Naive thymus-derived CD8-positive, alpha-beta T cell (primary cell): Measurements from ENCODE around the gene TEAD3. TPM values are rescaled to one million over a fixed set of nuclear protein-coding genes. Genes with fewer than 3 reads are reported as not detected.

Source experiments
- ATAC-seq, 2 donors: fragments of 150-1000 bp; cut with Tn5 transposase in 1 of 2; sonication (Bioruptor Pico), chemical (Tn5 transposase) in 1 of 2; 1 replicate in 1 of 2; 2 replicates in 1 of 2; pipeline ENCODE4 v1.10.0; 2021; ENCODE audit warnings: mild to moderate bottlenecking in 2 of 2, moderate library complexity in 2 of 2
- POLR2A ChIA-PET: fragments of 350-600 bp; sonication (Branson Sonifier 250); formaldehyde crosslinking; loops from one replicate; lab custom pipeline; 2021; ENCODE audit warnings: antibody characterized with exemption; lab: Charles Lee
- DNase-seq, 10 donors: peaks; one replicate each; pipeline versions ENCODE4 v3.0.0 to v3.0.0-alpha.2; 2020 to 2022
- H3K27ac Mint-ChIP-seq, 10 donors: one replicate each; pipeline ENCODE4 v1.8.0; 2020 to 2022; ENCODE audit warnings: mild to moderate bottlenecking in 10 of 10, mixed read lengths in 10 of 10, moderate library complexity in 4 of 10, inconsistent platforms in 1 of 10
- H3K27me3 Mint-ChIP-seq, 5 donors: one replicate each; pipeline ENCODE4 v1.8.0; 2021 to 2022; ENCODE audit warnings: mixed read lengths in 5 of 5
- H3K36me3 Mint-ChIP-seq, 3 donors: one replicate each; pipeline ENCODE4 v1.8.0; 2020 to 2022; ENCODE audit warnings: mixed read lengths in 3 of 3, mild to moderate bottlenecking in 2 of 3, inconsistent platforms in 1 of 3
- H3K4me1 Mint-ChIP-seq, 4 donors: one replicate each; pipeline ENCODE4 v1.8.0; 2021 to 2022; ENCODE audit warnings: mixed read lengths in 4 of 4
- H3K4me3 Mint-ChIP-seq, 10 donors: one replicate each; pipeline ENCODE4 v1.8.0; 2020 to 2022; ENCODE audit warnings: mild to moderate bottlenecking in 10 of 10, mixed read lengths in 10 of 10, moderate library complexity in 6 of 10, inconsistent platforms in 1 of 10
- H3K9me3 Mint-ChIP-seq, 9 donors: one replicate each; pipeline ENCODE4 v1.8.0; 2020 to 2022; ENCODE audit warnings: mixed read lengths in 9 of 9, mild to moderate bottlenecking in 3 of 9, inconsistent platforms in 1 of 9, moderate library complexity in 1 of 9
- polyA plus RNA-seq, 3 donors: library from polyadenylated mRNA; unstranded; fragments of 300-500 nt; fragmentation: Illumina TruSeq; gene quantifications; one replicate each; pipeline ENCODE4 v1.2.3, GENCODE V29; 2021
- total RNA-seq, 8 experiments: library from RNA in 2 of 8; stranded (reverse) in 2 of 8; gene quantifications; one replicate each; pipeline ENCODE4 v1.2.3 and lab custom pipeline; 2021 to 2026

Gene TEAD3
- total and polyA plus RNA-seq, 5 experiments from 2014 or later = 0.05 to 0.58 (median 0.16) TPM

- Mint-ChIP-seq H3K4me3 (peak overlapping the region in 1 of 10 donors; percentile 62), H3K36me3 (no peaks in the 10 kb centered on the region), H3K4me1 (peaks cover 7 to 30% (median 16%) of the 10 kb centered on the region in 4 donors), H3K9me3 (no peaks in the 10 kb centered on the region), H3K27me3 (no peaks in the 10 kb centered on the region), H3K27ac (peak overlapping the region in 1 of 10 donors; percentile 68)
- POLR2A ChIA-PET = interaction anchor here (0.6 to 1.1 kb wide), 4 partner anchors 8 to 32 kb away, joined by 3 to 4 read pairs (median 4); partner anchors contain the start of gene RPL10A
- ATAC-seq (peak; percentile 20 to 47), DNase-seq (peak in 1 of 10 donors; percentile 39)
Observed at GRCh38 chr6:35489995-35490791, 6.7 kb downstream of the TEAD3 start.

- POLR2A ChIA-PET = interaction anchor here (1.1 kb wide), 1 partner anchor 22 kb away, joined by 4 read pairs; the partner anchor contains the start of gene RPL10A
- H3K4me1 Mint-ChIP-seq = peaks cover 6 to 22% (median 14%) of the 10 kb centered on the region in 4 donors
- DNase-seq = no peak
- H3K27ac Mint-ChIP-seq = no peak overlapping the region
- H3K4me3 Mint-ChIP-seq = no peak overlapping the region
- no peak for ATAC-seq
- no peaks in the 10 kb centered on the region for H3K9me3 Mint-ChIP-seq
- H3K27me3 Mint-ChIP-seq = no peaks in the 10 kb centered on the region
- H3K36me3 Mint-ChIP-seq = no peaks in the 10 kb centered on the region
Observed at GRCh38 chr6:35489066-35489465, 7.8 kb downstream of the TEAD3 start.

DNA sequence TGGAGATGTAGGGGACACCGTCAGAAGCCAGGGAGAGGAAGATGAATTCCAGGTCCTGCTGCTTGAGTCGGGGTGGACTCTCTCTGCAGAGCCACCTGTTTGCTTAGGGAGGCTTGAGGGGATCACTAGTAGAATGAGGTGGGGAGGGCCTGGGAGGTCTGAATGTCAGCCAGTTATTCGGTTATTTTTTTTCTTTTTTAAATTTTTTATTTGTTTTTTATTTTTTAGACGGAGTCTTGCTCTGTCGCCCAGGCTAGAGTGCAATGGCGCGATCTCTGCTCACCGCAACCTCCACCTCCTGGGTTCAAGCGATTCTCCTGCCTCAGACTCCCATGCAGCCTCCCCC lies 8.4 kb downstream of the TEAD3 start:
- H3K4me3 Mint-ChIP-seq = no peak overlapping the region
- H3K27me3 Mint-ChIP-seq = no peaks in the 10 kb centered on the region
- no peak for ATAC-seq
- H3K36me3 Mint-ChIP-seq = no peaks in the 10 kb centered on the region
- no peak for DNase-seq
- POLR2A ChIA-PET = no interaction called here
- no peak overlapping the region for H3K27ac Mint-ChIP-seq
- no peaks in the 10 kb centered on the region for H3K9me3 Mint-ChIP-seq
- H3K4me1 Mint-ChIP-seq = peaks cover 3 to 18% (median 12%) of the 10 kb centered on the region in 4 donors

DNA sequence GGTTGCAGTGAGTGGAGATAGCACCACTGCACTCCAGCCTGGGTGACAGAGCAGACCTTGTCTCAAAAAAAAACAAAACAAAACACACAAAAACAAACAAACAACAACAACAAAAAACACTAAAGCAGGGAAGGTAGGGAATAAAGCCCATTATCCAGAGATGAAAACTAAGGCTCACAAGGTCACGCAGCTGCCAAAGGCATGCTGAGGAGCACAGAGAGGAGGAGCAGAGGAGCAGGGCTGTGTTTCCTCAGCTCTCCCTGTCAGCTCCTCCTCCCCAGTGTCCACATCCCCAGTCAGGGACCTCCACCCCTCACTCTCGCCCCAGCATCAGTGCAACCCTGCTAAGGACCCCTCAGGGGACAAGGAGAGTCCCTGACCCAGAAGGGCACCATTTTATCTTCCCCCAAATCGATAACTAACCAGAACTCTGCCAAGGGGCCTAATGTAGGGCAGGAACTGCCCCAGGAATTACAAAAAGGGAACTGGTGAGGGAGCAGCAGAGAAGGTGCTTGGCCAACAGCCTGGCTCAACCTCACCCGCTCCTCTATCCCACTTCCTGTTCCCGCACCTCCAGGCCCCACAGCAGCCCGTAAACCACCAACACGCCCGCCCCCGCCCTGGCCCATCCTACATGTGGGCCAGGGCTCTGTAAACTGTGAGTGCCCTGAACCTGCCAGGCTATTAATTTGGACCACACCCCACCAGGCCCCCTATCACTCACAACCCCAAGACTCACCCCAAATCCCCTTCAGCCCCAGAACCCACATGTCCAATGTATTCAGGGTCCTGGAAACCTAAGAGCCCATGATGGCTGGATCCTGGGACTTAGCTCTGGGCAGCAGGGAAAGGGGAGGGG lies 9.0 kb downstream of the TEAD3 start:
- H3K27me3 Mint-ChIP-seq = no peaks in the 10 kb centered on the region
- H3K9me3 Mint-ChIP-seq = no peaks in the 10 kb centered on the region
- no peaks in the 10 kb centered on the region for H3K36me3 Mint-ChIP-seq
- no peak for ATAC-seq
- no peak for DNase-seq
- POLR2A ChIA-PET = interaction anchor here (0.6 to 1.0 kb wide), 2 partner anchors 9 to 190 kb away, joined by 3 read pairs; partner anchors contain the start of gene DEF6
- H3K4me3 Mint-ChIP-seq = no peak overlapping the region
- H3K27ac Mint-ChIP-seq = peak overlapping the region in 2 of 10 donors; percentile 21 to 28
- H3K4me1 Mint-ChIP-seq = peaks cover 3 to 16% (median 11%) of the 10 kb centered on the region in 4 donors

DNA sequence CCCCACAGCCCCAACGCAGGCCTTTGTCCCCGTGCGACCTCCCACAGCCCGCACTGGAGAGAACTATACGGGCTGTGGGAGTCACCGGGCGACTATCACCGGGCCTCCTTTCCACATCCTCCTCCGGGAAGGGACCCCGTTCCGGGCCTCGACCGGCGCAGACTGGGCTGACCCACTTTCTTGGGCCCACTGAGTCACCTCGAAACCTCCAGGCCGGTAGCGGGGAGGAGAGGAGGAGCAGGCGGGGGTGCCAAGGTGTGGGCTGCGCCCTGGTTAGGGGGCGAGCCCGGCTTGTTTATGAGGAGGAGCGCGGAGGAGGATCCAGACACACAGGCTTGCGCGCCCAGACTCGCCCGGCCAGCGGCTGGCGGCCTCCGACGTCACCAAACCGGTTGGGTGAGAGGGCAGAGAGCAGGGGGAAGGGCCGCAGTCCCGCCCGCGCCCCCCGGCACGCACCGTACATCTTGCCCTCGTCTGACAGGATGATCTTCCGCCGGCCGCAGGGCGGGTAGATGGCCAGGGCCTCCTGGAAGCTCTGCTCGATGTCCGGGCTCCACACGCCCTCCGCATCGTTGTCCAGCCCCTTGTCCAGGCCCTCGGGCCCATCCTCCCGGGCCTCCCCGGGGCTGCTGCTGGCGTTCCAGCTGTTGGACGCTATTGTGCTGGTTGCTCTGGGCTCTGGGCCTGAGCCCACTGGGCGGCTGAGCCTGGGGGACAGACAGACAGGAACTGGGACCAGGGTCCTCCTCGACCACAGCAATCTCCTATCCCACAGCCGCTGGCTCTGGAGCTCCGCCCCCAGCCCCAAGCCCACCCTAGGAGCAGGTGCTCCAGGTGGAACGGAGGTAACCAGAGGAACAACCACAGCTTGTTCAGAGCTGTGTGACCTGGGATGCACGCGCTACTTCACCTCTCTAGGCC lies 10.6 kb downstream of the TEAD3 start:
- Mint-ChIP-seq H3K36me3 (no peaks in the 10 kb centered on the region), H3K4me3 (no peak overlapping the region), H3K9me3 (no peaks in the 10 kb centered on the region), H3K27ac (no peak overlapping the region), H3K27me3 (no peaks in the 10 kb centered on the region), H3K4me1 (peaks cover 1 to 9% (median 7%) of the 10 kb centered on the region in 4 donors)
- POLR2A ChIA-PET = interaction anchor here (1.0 kb wide), 2 partner anchors 11 to 188 kb away, joined by 3 read pairs; partner anchors contain the start of gene DEF6
- DNase-seq (no peak), ATAC-seq (no peak)

DNA sequence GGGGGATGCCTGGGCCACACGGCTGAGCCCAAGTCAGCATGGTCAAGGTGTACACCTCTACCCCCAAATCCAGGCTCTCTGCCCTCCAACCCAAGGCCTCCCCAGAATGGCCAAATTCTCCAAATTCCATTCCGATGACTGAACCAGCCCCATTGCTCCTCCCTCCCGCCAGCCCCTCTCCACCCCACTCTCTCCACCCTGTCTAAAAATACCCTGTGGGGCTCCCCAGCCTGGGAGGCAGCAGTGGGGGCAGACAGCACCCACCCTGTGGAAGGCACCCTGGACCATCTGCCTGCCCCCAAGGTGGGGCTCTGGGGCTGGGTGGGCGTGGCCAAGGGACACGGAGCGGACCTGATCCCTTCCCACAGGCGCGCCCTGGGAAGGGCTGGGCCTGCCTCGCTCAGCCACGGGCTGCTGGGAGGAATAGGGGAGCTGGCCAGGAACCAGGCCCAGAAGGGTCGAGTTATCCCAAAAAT lies 11.4 kb downstream of the TEAD3 start:
- H3K9me3 Mint-ChIP-seq = no peaks in the 10 kb centered on the region
- no peaks in the 10 kb centered on the region for H3K27me3 Mint-ChIP-seq
- no peak overlapping the region for H3K4me3 Mint-ChIP-seq
- no peak for ATAC-seq
- H3K4me1 Mint-ChIP-seq = peaks cover 0 to 5% (median 3%) of the 10 kb centered on the region in 4 donors
- POLR2A ChIA-PET = no interaction called here
- H3K36me3 Mint-ChIP-seq = no peaks in the 10 kb centered on the region
- no peak for DNase-seq
- H3K27ac Mint-ChIP-seq = no peak overlapping the region

DNA sequence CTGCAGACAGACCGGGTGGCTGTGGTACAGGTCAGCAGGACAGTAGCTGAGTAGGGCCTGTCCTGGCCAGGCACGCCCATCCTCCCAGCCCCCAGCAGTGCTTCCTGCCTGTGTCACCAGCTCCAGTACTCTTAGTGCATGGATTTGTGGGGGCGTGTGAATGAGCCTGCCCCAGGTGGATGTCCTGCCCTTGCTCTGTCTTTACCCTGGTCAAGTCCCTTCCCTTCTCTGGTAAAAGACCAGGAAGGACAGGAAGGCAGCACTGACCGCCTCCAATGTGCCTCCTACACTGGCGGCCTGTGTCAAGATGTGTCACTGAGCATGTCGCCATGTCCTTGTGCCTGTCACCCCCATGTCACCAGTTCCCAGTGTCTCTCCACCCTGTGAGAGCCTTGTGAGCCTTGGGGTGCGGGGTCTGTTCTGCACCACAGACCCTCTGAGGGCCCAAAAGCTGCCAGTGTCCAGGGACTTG lies 11.9 kb downstream of the TEAD3 start:
- Mint-ChIP-seq H3K36me3 (no peaks in the 10 kb centered on the region), H3K9me3 (no peaks in the 10 kb centered on the region), H3K27me3 (no peaks in the 10 kb centered on the region), H3K27ac (no peak overlapping the region), H3K4me3 (no peak overlapping the region), H3K4me1 (peaks cover 0 to 4% (median 1%) of the 10 kb centered on the region in 4 donors)
- POLR2A ChIA-PET = no interaction called here
- ATAC-seq (no peak), DNase-seq (no peak)

DNA sequence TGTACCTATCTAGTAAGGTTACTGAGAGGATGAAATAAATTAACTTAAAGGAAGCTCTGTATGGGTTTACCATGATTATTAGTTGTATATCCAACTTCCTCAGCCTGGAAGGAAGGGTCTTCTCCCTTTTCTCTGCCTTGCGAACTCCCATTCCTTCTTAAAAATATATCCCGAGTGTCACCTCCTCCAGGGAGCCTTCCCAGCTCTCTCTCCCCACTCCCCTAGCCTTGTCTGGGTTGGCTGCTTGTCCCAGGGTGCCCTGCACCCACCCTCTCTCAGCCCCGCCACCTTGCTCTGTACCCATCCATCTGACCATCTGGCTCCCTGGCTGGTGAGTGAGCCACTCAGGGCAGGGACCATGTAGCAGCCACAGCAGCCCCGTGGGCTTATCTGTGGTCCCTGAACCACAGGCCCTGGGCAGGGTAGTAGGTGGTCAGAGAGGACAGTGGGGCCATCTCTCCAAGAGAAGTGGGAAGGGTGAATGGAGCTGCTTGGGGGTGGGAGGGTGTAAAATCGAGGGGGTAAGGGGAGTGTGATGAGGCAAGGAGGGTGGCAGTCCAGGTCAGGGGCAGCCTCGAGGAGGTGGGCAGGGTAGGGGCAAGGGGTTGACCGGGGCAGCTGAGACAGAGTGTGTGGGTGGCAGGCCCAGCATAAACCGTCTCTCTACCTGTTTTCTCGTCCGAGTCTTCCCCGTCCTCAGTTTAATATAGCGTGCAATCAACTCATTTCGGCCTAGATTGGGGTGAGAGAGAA lies 12.8 kb downstream of the TEAD3 start:
- POLR2A ChIA-PET = no interaction called here
- Mint-ChIP-seq H3K36me3 (no peaks in the 10 kb centered on the region), H3K27ac (no peak overlapping the region), H3K27me3 (no peaks in the 10 kb centered on the region), H3K9me3 (no peaks in the 10 kb centered on the region), H3K4me3 (no peak overlapping the region), H3K4me1 (peaks cover 0 to 4% (median 1%) of the 10 kb centered on the region in 4 donors)
- no peak for DNase-seq
- ATAC-seq = no peak

- H3K27ac Mint-ChIP-seq = peak overlapping the region in 1 of 10 donors; percentile 35
- H3K4me3 Mint-ChIP-seq = no peak overlapping the region
- ATAC-seq (no peak), DNase-seq (no peak)
- H3K4me1 Mint-ChIP-seq = peaks cover 0 to 4% (median 1%) of the 10 kb centered on the region in 4 donors
- H3K27me3 Mint-ChIP-seq = no peaks in the 10 kb centered on the region
- POLR2A ChIA-PET = no interaction called here
- no peaks in the 10 kb centered on the region for H3K36me3 Mint-ChIP-seq
- H3K9me3 Mint-ChIP-seq = no peaks in the 10 kb centered on the region
Observed at GRCh38 chr6:35483490-35483889, 13.4 kb downstream of the TEAD3 start.

- no peak for ATAC-seq
- POLR2A ChIA-PET = no interaction called here
- peak overlapping the region in 1 of 10 donors; percentile 35 for H3K27ac Mint-ChIP-seq
- no peaks in the 10 kb centered on the region for H3K9me3 Mint-ChIP-seq
- no peaks in the 10 kb centered on the region for H3K36me3 Mint-ChIP-seq
- DNase-seq = no peak
- peaks cover 0 to 3% (median 1%) of the 10 kb centered on the region in 4 donors for H3K4me1 Mint-ChIP-seq
- H3K27me3 Mint-ChIP-seq = no peaks in the 10 kb centered on the region
- no peak overlapping the region for H3K4me3 Mint-ChIP-seq
Observed at GRCh38 chr6:35483062-35483461, 13.8 kb downstream of the TEAD3 start.

DNA sequence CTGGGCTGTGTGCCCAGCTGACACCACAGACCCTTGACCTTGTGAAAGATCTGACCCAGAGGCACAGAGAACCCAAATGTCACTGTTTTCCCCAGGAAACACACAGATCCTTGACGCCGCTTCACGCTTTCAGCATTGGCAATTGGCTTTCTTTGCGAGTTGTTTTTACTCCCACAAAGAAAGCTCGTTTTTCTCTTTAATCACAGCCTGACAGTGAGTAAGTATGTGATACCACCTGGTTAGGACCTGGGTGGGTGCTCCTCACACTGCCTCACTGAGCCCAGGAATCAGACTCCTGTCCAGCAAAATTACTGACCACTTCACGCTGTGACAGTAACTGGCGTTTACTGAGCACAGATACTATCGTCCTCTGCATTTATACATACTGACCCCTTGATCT lies 15.7 kb downstream of the TEAD3 start:
- POLR2A ChIA-PET = interaction anchor here (1.0 to 2.0 kb wide), 2 partner anchors 13 to 71 kb away, joined by 3 to 12 read pairs; partner anchors contain the start of gene RPL10A
- Mint-ChIP-seq H3K27ac (no peak overlapping the region), H3K4me3 (no peak overlapping the region), H3K4me1 (peaks cover 0 to 2% (median 0%) of the 10 kb centered on the region in 4 donors), H3K27me3 (no peaks in the 10 kb centered on the region), H3K9me3 (no peaks in the 10 kb centered on the region), H3K36me3 (no peaks in the 10 kb centered on the region)
- DNase-seq (no peak), ATAC-seq (no peak)
